Measurements from ENCODE around the gene SPG7. TPM values are rescaled to one million over a fixed set of nuclear protein-coding genes. Genes with fewer than 3 reads are reported as not detected.

The SPG7 gene
- total RNA-seq, 1 donor from 2014 or later: 122 TPM

DNA sequence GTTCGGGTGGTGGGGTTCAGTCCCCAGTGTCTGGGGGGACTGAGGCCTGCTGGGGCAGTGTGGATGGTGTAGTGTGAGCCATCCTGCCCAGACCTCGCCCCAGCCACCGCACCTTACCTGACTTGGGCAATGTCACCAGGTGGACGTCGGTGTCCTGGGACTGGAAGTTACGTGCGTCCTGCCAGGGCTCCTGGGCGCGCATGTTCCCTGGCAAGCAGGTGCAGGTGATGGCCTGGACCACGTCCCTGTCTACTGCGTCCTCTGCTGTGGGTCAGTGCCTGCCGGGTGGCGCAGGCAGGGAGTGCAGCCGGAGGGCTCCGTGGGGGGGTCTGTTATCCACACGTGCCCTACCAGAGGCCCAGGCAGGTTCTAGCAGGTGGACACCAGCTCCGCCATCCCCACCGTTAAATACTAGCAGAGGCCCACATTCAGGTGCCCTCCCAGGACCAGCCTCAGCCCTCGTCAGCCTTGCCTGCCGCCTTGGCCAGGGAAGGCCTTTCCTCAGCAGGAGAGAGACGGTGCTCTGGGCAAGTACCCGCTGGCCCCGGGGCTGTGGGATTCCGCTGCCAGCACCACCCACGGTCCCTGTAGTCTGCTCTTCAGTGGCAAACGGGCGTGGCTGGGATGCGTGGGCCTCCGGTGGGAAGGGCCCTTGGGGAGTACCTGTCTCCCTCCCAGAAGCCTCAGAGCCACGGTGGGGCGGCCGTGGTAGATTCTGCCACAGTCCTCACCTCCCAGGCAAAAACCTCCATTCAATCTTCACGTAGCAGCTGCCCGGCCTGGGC lies 97.2 kb downstream of the SPG7 start:
- no peak overlapping the region for H3K27ac ChIP-seq
- H3K36me3 Mint-ChIP-seq: no peaks in the 10 kb centered on the region
- no peak for DNase-seq (ENCODE audit: low spot score)
- H3K9me3 ChIP-seq (ENCODE audit: low read depth): no peaks in the 10 kb centered on the region
- peaks cover 4% of the 10 kb centered on the region for H3K4me1 ChIP-seq
- no peak overlapping the region for H3K4me3 ChIP-seq
- H4K20me1 ChIP-seq (ENCODE audit: low read depth): peaks cover 4% of the 10 kb centered on the region
- H3F3A ChIP-seq (ENCODE audit: low read depth): peaks cover 9% of the 10 kb centered on the region
- H3K9me3 Mint-ChIP-seq: no peaks in the 10 kb centered on the region
- no peak overlapping the region for H2AFZ ChIP-seq (replicated peaks)
- H3K9ac ChIP-seq: no peak overlapping the region
- no peak overlapping the region for H3K4me2 ChIP-seq
- H3K27ac Mint-ChIP-seq: no peak overlapping the region
- H3K27me3 ChIP-seq: peaks cover 6% of the 10 kb centered on the region
- peaks cover 5% of the 10 kb centered on the region for H3K27me3 Mint-ChIP-seq (ENCODE audit: insufficient read depth, low read depth)
- no peak overlapping the region for H3K4me3 Mint-ChIP-seq
- TF ChIP-seq CTCF (IDR thresholded peaks at IDR 0.05) (no peak), EZH2 (IDR thresholded peaks at IDR 0.05) (no peak), EZH2phosphoT487 (IDR thresholded peaks at IDR 0.05) (no peak)
- H3K36me3 ChIP-seq: no peaks in the 10 kb centered on the region
- no peaks in the 10 kb centered on the region for H3K79me2 ChIP-seq (ENCODE audit: low read depth)
- H3K4me1 Mint-ChIP-seq: peaks cover 17% of the 10 kb centered on the region

- H3K27ac Mint-ChIP-seq: no peak overlapping the region
- H3K36me3 Mint-ChIP-seq: no peaks in the 10 kb centered on the region
- peaks cover 6% of the 10 kb centered on the region for H3K27me3 ChIP-seq
- H3K4me3 Mint-ChIP-seq: no peak overlapping the region
- H3K9me3 ChIP-seq (ENCODE audit: low read depth): no peaks in the 10 kb centered on the region
- H3K4me1 ChIP-seq: peaks cover 4% of the 10 kb centered on the region
- H3K27me3 Mint-ChIP-seq (ENCODE audit: insufficient read depth, low read depth): peaks cover 3% of the 10 kb centered on the region
- H3K27ac ChIP-seq: no peak overlapping the region
- H3K79me2 ChIP-seq (ENCODE audit: low read depth): no peaks in the 10 kb centered on the region
- no peak overlapping the region for H2AFZ ChIP-seq (replicated peaks)
- no peak overlapping the region for H3K9ac ChIP-seq
- peaks cover 14% of the 10 kb centered on the region for H3K4me1 Mint-ChIP-seq
- TF ChIP-seq EZH2phosphoT487 (IDR thresholded peaks at IDR 0.05) (no peak), CTCF (IDR thresholded peaks at IDR 0.05) (no peak), EZH2 (IDR thresholded peaks at IDR 0.05) (no peak)
- no peaks in the 10 kb centered on the region for H3K9me3 Mint-ChIP-seq
- no peak overlapping the region for H3K4me3 ChIP-seq
- peaks cover 9% of the 10 kb centered on the region for H3F3A ChIP-seq (ENCODE audit: low read depth)
- DNase-seq (ENCODE audit: low spot score): no peak
- no peaks in the 10 kb centered on the region for H3K36me3 ChIP-seq
- peaks cover 4% of the 10 kb centered on the region for H4K20me1 ChIP-seq (ENCODE audit: low read depth)
- H3K4me2 ChIP-seq: no peak overlapping the region
These were observed 97.8 kb downstream of the SPG7 start for GRCh38 chr16:89606006-89606405.

Small RNA genes lying within 50 kb of the gene (small RNA-seq; reads per million reads assigned to genes)
- gene SNORD68: not detected

Other genes starting within 250 kb of the SPG7 start
- 47.3 and 68.1 TPM in 2 replicates for gene ANKRD11, start 17.8 kb upstream of the SPG7 start, total RNA-seq (ENCODE audit: low replicate concordance)
- gene RPL13, start 52.3 kb downstream of the SPG7 start, total RNA-seq (ENCODE audit: low replicate concordance): 1,914 and 5,602 TPM in 2 replicates
- 5.2 and 21.1 TPM in 2 replicates for gene CPNE7, start 67.4 kb downstream of the SPG7 start, total RNA-seq (ENCODE audit: low replicate concordance)
- gene DPEP1, start 105.2 kb downstream of the SPG7 start, total RNA-seq (ENCODE audit: low replicate concordance): 0.24 and 0.74 TPM in 2 replicates
- 34.6 and 78.5 TPM in 2 replicates for gene CHMP1A, start 149.3 kb downstream of the SPG7 start, total RNA-seq (ENCODE audit: low replicate concordance)
- gene SPATA33, start 149.4 kb downstream of the SPG7 start, total RNA-seq (ENCODE audit: low replicate concordance): 9.3 and 14.1 TPM in 2 replicates
- gene CDK10, start 178.3 kb downstream of the SPG7 start, total RNA-seq (ENCODE audit: low replicate concordance): 75.6 and 107 TPM in 2 replicates
- 7.6 and 13.2 TPM in 2 replicates for gene SPATA2L, start 193.3 kb downstream of the SPG7 start, total RNA-seq (ENCODE audit: low replicate concordance)
- gene VPS9D1, start 212.5 kb downstream of the SPG7 start, total RNA-seq (ENCODE audit: low replicate concordance): 1.6 and 4.7 TPM in 2 replicates
- 8.4 and 21.7 TPM in 2 replicates for gene ZNF276, start 213.1 kb downstream of the SPG7 start, total RNA-seq (ENCODE audit: low replicate concordance)